NCI-H524 treated with DMSO at 0.1 percent for 48 hours (cell line): ENCODE measurements around the gene TSSK6.
A peak's percentile ranks its signal among the peaks of the same experiment; 100 is the strongest.

Experiments
- DNase-seq: peaks from one replicate; lab custom pipeline; 2025; lab: John Stamatoyannopoulos, UW

TSSK6 gene

DNA sequence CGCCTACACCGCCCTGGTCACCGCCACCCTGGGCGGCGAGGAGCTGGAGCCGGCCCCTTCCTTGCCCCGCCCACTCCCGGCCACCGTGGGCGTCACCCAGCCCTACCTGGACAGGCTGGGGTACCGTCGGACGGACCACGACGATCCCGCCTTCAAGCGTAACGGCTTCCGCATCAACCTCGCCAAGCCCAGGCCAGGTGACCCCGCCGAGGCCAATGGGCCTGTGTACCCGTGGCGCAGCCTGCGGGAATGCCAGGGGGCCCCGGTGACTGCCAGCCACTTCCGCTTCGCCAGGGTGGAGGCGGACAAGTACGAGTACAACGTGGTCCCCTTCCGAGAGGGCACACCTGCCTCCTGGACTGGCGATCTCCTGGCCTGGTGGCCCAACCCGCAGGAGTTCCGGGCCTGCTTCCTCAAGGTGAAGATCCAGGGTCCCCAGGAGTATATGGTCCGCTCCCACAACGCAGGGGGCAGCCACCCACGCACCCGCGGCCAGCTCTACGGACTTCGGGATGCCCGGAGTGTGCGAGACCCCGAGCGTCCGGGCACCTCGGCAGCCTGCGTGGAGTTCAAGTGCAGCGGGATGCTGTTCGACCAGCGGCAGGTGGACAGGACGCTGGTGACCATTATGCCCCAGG lies 29.7 kb upstream of the TSSK6 start:
- DNase-seq, result no peak

DNA sequence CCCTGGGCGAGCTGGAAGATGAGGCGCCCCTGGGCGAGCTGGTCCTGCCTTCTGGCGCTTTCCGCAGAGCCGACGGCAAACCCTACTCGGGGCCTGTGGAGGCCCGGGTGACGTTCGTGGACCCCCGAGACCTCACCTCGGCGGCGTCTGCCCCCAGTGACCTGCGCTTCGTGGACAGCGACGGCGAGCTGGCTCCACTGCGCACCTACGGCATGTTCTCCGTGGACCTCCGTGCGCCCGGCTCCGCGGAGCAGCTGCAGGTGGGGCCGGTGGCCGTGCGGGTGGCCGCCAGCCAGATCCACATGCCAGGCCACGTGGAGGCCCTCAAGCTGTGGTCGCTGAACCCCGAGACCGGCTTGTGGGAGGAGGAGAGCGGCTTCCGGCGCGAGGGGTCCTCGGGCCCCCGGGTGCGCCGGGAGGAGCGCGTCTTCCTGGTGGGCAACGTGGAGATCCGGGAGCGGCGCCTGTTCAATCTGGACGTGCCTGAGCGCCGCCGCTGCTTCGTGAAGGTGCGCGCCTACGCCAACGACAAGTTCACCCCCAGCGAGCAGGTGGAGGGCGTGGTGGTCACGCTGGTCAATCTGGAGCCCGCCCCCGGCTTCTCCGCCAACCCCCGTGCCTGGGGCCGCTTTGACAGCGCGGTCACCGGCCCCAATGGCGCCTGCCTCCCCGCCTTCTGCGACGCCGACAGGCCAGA lies 29.1 kb upstream of the TSSK6 start:
- DNase-seq, result no peak

DNA sequence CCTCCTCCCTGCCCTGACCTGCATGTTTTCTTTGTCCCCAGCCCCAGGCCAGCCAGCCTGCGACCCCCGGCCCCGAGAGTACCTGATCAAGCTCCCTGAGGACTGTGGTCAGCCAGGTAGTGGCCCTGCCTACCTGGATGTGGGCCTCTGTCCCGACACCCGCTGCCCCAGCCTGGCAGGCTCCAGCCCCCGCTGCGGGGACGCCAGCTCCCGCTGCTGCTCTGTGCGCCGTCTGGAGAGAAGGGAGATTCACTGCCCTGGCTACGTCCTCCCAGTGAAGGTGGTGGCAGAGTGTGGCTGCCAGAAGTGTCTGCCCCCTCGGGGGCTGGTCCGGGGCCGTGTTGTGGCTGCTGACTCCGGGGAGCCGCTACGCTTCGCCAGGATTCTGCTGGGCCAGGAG lies 28.3 kb upstream of the TSSK6 start:
- no peak for DNase-seq

DNA sequence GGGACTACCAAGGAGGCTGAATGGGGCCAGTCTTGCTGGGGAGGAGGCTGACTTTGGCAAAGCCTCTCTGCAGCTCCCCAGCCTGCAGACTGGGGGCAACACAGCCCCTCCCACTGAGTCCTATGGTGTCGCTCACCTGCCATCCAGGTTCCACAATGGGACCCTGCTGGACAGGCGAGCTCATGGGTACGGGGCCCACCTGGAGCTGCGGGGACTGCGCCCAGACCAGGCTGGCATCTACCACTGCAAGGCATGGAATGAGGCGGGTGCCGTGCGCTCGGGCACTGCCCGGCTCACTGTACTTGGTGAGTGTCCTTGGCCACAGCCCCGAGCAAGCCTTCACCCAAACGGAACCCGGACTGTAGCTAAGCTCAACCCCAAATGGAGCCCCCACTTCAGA lies 27.8 kb upstream of the TSSK6 start:
- DNase-seq, result no peak

DNA sequence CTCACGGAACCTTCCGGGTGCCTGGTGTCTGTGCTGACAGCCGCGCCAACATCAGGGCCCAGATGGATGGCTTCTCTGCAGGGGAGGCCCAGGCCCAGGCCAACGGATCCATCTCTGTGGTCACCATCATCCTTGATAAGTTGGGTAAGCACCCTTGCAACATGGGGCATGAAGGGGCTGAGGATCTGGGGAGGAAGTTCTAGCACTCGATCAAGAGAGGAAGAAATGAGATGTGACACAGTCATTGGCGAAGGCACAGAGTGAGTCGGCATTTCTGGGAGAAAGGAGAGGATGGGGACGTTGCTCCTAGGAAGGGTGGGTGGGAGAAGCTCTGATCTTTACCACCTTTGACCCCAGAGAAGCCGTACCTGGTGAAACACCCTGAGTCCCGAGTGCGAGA lies 27.2 kb upstream of the TSSK6 start:
- DNase-seq, result no peak

DNA sequence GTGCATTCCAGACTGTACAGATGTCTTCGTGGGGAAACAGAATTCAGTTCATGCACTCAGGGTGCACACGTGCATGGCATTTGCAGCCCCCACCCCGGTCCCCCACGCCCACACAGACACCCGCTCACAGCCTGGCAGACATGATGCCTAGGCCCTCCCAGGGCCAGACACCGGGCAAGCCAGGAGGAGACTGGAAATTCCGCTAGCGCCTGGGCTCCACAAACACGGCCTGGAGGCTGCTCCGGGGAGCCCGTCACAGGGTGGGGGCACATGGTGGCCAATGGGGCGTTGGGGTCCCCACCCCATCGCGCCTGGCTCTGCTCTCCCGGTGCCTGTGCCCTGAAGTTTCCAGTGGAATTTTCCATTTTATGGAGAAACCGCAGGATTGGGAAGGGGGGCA lies 26.3 kb upstream of the TSSK6 start:
- no peak for DNase-seq

DNA sequence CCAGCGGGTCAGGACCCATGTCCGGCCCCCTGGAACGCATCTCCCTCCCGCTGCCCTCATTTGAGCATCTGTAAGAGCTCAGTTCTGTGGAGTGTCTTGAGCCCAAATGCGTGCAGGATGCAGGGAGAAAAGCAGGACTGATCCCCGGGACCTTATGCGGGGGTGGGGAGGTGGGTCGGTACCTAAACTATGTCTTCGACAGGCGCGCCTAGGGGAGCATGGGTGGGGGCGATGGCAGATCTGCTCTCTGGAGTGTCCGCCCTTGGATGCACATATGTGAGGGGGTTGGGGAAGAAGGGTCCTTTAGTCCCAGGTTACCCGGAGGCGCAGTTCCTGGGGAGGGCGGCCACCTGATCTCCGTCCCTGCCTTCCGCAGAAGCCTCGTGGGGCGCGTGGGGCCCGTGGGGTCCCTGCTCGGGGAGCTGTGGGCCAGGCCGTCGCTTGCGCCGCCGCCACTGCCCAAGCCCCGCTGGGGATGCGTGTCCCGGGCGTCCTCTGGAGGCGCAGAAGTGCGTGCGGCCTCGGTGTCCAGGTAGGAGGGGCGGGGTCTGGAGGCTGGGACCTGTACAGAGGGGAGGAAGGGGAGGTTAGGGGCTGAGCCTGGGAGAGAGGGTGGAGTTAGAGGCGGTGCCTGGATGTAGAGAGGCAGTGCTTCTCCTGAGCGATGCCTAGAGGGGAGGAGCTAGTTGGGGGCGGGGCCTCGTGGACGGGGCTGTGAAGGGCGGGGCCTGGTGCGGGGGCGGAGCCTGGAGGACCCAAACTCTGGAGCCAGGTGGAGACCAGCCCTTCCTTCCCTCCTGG lies 25.6 kb upstream of the TSSK6 start:
- DNase-seq, result no peak

DNA sequence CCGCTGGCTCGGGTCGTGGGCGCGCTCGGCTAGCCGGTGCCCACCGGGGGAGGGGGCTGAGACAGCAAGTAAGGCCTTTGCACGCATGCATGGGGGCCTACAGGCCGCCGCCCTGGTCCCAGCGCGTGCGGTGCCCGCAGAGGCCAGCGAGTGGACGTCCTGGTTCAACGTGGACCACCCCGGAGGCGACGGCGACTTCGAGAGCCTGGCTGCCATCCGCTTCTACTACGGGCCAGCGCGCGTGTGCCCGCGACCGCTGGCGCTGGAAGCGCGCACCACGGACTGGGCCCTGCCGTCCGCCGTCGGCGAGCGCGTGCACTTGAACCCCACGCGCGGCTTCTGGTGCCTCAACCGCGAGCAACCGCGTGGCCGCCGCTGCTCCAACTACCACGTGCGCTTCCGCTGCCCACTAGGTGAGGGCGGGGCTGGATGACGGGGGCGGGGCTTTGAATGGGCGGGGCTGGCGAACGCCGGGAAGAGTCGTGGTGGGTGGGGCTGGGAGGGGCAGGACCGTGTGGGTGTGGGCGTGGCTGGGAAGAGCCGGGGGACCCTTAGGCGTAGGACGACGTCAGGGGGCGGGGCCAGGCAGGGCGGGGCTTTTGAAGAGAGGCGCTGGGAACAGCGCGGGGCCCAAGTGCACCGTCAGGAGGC lies 24.8 kb upstream of the TSSK6 start:
- no peak for DNase-seq

DNA sequence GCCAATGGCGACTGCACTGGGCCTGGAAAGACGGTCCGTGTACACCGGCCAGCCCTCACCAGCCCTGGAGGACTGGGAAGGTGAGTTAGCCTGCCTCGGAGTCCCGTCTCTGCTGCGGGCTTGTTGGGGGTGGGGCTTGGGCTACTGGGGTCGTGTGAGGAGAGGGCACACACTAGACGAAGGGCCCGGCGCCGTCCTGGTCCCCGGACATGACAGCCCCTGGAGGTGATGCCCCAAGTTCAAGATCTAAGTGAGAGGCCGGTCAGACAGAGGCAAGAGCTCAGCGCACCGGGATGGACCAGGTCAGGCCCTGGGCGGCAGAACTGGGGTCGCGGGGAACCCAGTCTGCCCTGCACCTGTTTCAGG lies 24.3 kb upstream of the TSSK6 start:
- DNase-seq, result no peak

DNA sequence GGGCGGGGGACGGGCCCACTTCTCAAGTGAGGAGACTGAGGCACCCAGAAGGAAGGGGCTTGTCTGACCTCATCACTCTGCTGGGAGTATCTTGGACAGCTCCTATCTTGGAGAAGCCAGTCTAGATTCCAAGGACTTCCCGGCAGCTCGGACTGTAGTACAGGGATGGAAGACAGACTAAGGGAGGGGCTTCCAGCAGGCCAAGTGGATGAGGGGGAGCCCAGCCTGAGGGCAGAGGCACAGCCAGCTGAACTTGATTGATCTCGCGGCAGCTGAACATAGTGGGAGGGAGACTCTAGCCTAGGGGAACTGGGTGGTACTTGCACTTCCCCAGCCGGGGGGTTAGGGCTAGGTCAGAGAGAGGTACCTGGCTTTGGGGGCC lies 23.4 kb upstream of the TSSK6 start:
- DNase-seq, result no peak

DNA sequence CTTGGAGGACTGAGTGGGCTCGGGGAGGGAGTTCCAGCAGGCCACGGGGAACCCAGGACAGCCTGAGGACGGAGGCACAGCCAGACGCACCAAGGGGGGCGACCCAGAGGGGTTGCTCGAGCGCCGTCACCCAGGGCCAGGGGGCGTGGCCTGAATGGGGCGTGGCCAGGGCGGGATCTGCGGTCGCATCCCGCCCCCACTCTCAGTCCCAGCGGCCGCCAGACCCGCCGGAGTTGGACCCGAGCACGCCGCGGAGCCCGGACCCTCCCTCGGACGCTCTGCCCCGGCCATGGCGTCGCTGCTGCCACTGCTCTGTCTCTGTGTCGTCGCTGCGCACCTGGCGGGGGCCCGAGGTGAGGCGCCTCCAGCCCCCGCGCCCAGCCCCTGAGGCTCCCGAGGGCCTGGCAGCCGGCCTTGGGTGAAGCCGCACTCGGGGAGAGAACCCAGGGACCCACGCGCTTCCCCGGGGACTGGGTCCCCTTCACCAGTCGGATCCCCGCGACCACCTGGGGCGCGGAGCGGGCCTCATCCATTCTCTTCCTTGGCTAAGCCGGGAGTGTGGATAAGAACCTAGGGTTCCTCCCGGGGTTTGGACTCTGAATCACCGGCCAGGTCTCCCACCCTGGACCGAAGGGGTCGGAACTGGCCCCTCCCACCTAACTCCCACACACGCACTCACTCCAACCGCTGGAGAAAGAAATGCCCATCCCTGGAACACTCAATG lies 22.9 kb upstream of the TSSK6 start, which contains the start of gene CILP2:
Gene CILP2, plus strand, starts transcription at position 205 of the 724 bp plus-strand sequence. Its CDS starts 85 bp downstream, at position 290.
- no peak for DNase-seq

DNA sequence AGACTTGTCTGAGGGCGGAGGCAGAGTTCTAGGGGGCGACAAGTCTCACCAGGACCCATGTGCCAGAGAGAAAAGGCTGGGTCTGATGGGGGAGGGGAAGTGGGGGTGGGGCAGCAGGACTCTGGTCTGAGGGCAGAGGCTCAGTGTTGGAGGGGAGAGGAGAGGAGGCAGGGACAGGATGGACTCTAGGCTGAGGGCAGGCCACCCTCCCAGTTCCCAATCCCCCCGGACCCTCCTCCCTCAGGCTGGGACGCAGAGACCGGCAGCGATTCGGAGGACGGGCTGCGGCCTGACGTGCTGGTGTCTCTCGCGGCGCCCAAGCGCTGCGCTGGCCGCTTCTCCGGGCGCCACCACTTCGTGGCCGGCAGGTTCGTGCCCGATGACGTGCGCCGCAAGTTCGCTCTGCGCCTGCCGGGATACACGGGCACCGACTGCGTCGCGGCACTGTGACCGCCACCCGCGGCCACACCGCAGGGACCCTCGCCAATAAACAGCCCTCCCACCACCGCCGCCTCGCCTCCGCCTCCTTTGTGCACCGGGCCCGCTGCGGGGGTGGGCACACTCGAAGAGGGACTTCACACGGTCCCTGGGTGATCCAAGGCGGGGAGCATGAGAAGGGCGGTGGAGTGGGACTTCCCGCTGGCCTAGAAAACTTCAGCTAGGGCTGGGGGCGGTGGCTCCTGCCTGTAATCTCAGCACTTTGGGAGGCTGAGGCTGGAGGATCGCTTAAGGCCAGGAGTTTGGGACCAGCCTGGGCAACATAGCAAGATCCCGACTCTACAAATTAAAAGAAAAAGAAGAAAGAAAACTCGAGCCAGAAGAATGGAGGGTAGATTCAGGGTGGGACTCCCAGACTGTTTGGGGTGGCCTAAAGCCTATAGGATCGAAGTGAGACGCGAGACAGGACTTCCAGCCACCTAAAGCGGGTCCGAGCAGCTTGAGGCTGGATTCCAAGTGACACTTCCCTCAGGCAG lies 22.0 kb upstream of the TSSK6 start:
- no peak for DNase-seq

DNA sequence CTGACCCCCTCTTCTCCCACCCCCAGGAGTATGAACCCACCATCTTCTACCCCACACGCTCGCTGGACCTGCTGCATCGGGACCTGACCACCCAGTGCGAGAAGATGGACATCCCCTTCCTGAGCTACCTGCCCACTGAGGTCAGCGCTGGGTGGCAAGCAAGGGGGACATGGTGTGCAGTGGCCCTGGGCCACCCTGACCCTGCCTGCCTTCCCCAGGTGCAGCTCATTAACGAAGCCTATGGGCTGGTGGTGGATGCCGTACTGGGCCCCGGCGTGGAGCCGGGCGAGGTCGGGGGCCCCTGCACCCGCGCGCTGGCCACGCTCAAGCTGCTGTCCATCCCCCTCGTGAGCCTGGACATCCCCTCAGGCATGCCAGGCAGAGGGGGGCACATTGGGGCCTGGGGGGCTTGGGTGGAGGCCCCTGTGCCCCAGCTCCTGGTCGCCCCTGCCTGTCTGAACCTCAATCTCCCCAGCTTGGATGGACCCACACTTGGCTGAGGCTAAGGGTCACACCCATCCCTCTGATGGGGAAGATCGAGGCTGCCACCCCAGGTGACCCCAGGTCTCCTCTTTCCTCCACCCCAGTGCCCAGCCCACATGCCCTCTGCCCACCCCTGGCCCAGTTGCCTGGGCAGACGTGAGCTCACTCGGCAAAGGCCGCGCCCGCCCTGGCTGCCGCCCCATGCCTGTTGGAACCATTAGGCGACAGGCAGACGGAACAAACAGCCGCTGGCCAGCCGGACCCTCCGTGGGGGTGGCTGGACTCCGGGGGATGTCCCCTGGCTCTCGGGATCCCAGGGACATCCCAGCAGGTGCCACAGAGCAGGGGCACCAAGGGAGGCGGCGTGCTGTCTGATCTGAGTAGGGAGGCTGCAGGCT lies 20.2 kb upstream of the TSSK6 start:
- DNase-seq, result no peak

DNA sequence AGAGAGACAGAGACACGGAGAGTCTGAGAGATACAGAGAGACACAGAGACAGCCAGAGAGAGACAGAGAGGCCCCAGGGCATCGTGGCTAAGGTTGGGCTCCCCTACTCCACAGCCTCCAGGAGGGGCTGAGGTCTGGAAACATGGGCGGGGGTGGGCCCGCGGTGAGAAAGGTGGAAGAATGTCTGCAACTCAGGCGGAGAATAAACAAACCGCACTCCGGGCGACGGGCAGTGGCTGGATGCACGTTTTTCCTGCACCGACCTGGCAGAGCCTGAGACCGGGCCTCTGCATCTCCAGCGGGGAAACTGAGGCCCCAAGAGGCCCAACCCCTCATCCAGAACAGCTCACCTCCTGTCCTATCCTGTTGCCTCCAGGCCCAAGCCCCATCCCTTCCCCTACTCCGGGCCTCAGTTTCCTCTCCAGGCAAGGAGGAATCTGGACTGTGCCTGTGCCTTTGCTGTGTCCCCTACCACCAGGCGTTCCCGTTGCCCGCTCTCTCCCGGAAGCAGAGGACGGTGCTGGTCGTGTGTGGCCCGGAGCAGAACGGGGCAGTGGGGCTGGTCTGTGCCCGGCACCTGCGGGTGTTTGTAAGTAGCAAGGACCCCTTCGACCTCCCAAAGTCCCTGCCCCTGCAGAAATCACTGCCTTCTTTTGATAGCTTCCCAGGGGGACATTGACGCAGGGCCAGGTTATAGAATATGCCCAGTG lies 19.4 kb upstream of the TSSK6 start:
- no peak for DNase-seq

DNA sequence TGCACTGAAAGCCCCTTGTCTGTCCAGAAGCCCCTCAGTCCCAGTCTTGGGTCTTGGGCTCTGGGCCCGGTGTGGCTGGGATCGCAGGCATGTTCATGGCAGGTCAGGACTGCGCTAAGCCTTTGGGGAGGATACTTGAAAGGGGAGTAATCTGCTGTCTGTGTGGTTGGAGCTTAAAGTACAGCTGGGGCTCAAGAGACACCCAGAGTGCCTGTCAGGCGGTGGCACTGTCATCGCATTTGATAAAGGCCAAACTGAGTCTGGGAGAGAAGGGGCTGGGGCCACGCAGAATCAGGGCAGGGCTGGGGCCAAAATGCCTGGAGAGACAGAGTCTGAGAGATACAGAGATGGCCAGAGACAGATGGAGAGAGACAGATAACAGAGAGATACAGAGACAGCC lies 18.5 kb upstream of the TSSK6 start:
- peak; percentile 19 for DNase-seq

DNA sequence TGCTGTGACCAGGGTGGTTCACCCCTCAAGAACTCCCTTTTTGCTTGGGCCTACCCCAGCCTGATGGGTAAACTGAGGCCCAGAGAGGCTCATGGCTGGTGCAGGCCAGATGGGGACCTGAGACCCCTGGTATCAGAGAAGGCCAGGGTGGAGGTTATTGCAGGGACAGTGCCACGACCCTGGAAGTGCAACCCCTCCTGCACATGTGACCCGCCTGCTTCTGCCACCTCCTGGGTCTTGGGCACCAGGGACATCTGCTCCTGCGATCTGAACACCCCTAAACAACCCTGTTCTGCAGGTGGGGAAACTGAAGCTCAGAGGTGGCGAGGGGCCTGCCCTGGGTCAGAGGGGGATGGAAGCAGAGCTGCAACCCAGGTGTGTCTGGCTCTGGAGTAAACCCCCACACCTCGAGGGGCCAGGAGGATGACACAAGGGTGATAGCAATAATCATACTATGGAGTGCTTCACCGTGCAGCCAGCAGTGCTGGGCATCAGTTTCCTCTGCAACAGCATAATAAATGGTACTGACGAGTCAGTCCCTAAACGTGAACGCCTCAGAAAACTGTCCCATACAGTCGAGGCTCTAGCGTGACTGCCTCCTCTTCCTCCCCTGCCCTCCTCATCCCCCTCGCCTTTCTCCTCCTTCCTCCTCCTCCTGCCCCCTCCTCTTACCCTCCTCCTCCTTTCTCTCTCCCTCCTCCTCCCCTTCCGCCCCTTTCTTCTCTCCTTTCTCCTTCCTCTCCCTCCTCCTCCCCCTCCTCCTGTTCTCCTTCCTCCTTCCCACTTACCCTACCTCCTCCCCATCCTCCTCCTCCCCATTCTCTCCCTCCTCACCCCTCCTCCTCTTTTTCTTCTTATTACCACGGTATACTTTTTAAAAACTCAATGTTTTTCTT lies 17.7 kb upstream of the TSSK6 start:
- no peak for DNase-seq

DNA sequence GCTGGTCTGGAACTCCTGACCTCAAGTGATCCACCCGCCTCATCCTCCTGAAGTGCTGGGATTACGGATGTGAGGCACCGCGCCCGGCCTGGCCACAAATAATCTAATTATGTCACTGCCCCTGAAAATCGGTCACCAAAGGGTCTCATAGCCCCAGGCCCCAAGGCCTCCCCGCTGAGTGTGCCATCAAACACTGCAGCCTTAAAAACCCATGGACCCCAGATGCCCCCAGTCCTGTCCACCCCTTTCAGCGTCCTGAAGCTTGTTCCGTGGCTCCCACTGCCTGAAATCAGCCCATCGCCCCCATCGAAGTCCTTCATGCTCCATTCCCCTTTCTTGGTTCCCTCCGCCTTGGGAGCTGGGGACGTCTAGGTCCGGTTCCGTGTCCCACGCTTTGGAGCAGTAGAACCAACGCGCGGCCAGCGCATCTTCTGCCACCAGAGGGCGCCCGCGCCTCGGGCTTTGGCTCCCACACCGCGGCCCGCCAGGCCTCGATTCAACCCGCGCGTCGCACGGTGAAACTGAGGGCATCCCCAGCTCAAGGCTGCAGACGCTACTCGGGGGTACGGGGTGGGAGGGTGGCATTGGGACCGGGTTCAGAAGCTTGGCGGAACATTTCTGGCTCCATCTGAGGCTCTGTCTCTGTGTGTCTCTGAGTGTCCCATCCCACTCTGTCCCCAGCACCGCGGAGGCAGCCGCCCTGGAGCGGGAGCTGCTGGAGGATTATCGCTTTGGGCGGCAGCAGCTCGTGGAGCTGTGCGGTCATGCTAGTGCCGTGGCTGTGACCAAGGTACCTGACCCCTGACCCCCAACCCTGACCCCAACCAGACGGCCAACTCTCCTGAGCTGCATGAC lies 16.8 kb upstream of the TSSK6 start:
- no peak for DNase-seq
